Measurements from ENCODE around the gene LYST. TPM values are rescaled to one million over a fixed set of nuclear protein-coding genes. Genes with fewer than 3 reads are reported as not detected.

LYST gene
- total RNA-seq, 2 experiments from 2014 or later, result 4.0 to 8.2 TPM

DNA sequence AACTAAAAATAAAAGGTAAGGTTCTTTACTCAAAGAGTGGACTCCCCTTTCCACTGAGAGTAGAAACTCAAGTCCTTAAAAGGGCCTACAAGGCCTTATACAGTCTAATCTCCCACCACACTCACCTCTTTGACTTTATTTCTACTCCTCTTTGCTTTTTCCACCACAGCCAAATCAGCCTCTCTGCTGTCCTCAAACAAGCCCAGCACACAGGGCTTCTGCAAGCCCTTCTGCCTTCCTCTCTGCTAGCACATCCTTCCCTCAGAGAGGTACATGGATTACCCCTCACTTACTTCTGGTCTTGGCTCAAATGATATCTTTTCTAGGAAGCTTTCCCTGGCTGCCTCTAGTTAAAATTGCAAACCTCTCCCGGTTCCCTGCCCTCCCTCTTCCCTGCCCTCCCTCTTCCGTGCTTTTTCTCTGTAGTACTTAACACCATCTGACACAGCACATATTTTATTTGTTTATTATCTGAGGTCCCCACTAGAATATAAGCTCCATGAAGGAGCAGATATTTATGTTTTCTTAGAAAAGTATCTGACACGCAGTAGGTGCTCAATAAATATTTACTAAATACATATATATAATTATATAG is 1.7 kb downstream of the LYST start:
- H3K9me3 ChIP-seq (ENCODE audit: low read length), result no peaks in the 10 kb centered on the region
- no peaks in the 10 kb centered on the region for H3K9me2 ChIP-seq (ENCODE audit: insufficient read depth, low read length)
- no peak overlapping the region for H3K27ac ChIP-seq (ENCODE audit: low read depth, low read length, poor library complexity, severe bottlenecking)
- H3K79me2 ChIP-seq (ENCODE audit: insufficient read depth, low read depth, low read length), result no peaks in the 10 kb centered on the region
- no peaks in the 10 kb centered on the region for H4K20me1 ChIP-seq (ENCODE audit: insufficient read depth, low read length)
- no peak overlapping the region for H2AFZ ChIP-seq (ENCODE audit: low read length)
- POLR2A ChIA-PET, result interaction anchor here (0.5 to 1.6 kb wide), 5 partner anchors 7 to 1161 kb away, joined by 3 to 7 read pairs (median 4); no protein-coding TSS in a partner anchor
- no peak for TF ChIP-seq EZH2phosphoT487 (IDR thresholded peaks at IDR 0.05; ENCODE audit: borderline replicate concordance, low read depth, low read length)
- TF ChIP-seq, protein P1, sequence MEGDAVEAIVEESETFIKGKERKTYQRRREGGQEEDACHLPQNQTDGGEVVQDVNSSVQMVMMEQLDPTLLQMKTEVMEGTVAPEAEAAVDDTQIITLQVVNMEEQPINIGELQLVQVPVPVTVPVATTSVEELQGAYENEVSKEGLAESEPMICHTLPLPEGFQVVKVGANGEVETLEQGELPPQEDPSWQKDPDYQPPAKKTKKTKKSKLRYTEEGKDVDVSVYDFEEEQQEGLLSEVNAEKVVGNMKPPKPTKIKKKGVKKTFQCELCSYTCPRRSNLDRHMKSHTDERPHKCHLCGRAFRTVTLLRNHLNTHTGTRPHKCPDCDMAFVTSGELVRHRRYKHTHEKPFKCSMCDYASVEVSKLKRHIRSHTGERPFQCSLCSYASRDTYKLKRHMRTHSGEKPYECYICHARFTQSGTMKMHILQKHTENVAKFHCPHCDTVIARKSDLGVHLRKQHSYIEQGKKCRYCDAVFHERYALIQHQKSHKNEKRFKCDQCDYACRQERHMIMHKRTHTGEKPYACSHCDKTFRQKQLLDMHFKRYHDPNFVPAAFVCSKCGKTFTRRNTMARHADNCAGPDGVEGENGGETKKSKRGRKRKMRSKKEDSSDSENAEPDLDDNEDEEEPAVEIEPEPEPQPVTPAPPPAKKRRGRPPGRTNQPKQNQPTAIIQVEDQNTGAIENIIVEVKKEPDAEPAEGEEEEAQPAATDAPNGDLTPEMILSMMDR (conservative IDR thresholded peaks at IDR 0.05; ENCODE audit: low read length), result no peak
- intact Hi-C loops (cut with micrococcal nuclease; ENCODE audit: unreplicated experiment), result loop anchor here (5.0 to 10.0 kb wide), 2 partner anchors 82 to 420 kb away; partner anchors contain the start of gene ERO1B
- H3K4me1 ChIP-seq (ENCODE audit: insufficient read depth, low read length, poor library complexity, severe bottlenecking), result peaks cover 21% of the 10 kb centered on the region
- BruUV-seq (replicated peaks), result no TSS peak
- H3K4me3 ChIP-seq (ENCODE audit: low read depth, low read length, poor library complexity, severe bottlenecking), result no peak overlapping the region
- no peak for DNase-seq (ENCODE audit: low spot score)
- CTCF ChIA-PET (ENCODE audit: unreplicated experiment), result interaction anchor here (1.4 kb wide), 1 partner anchor 360 kb away, joined by 3 read pairs; the partner anchor contains the start of gene B3GALNT2
- H3K36me3 ChIP-seq (ENCODE audit: insufficient read depth, low read length), result no peaks in the 10 kb centered on the region
- peak overlapping the region; percentile 20 for H3K4me2 ChIP-seq (ENCODE audit: low read length)

DNA sequence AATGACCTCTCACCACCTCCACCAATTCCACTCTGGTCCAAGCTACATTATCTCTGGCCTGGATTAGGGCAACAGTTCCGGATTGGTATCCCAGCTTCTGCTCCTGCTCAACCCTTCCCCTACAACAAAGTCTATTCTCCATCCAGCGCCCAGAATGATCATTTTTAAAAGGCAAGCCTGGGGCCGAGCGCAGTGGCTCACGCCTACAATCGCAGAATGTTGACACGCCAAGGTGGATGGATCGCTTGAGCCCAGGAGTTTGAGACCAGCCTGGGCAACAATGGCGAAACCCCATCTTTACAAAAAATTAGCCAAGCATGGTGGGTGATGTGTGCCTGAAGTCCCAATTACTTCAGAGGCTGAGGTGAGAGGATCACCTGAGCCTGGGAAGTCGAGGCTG is 2.2 kb downstream of the LYST start:
- ChIA-PET CTCF (ENCODE audit: unreplicated experiment) (no interaction called here), POLR2A (interaction anchor here (0.5 kb wide), 1 partner anchor 280 kb away, joined by 4 read pairs; no protein-coding TSS in a partner anchor)
- Histone ChIP-seq H3K9me2 (ENCODE audit: insufficient read depth, low read length) (no peaks in the 10 kb centered on the region), H2AFZ (ENCODE audit: low read length) (no peak overlapping the region), H3K4me3 (ENCODE audit: low read depth, low read length, poor library complexity, severe bottlenecking) (no peak overlapping the region), H3K4me2 (ENCODE audit: low read length) (no peak overlapping the region), H3K36me3 (ENCODE audit: insufficient read depth, low read length) (no peaks in the 10 kb centered on the region), H3K9me3 (ENCODE audit: low read length) (no peaks in the 10 kb centered on the region), H3K4me1 (ENCODE audit: insufficient read depth, low read length, poor library complexity, severe bottlenecking) (peaks cover 21% of the 10 kb centered on the region), H4K20me1 (ENCODE audit: insufficient read depth, low read length) (no peaks in the 10 kb centered on the region), H3K79me2 (ENCODE audit: insufficient read depth, low read depth, low read length) (no peaks in the 10 kb centered on the region), H3K27ac (ENCODE audit: low read depth, low read length, poor library complexity, severe bottlenecking) (no peak overlapping the region)
- no TSS peak for BruUV-seq (replicated peaks)
- no peak for DNase-seq (ENCODE audit: low spot score)
- intact Hi-C loops (cut with micrococcal nuclease; ENCODE audit: unreplicated experiment), result loop anchor here (10.0 kb wide), 1 partner anchor 420 kb away; the partner anchor contains the start of gene ERO1B
- TF ChIP-seq, protein P1 (conservative IDR thresholded peaks at IDR 0.05; ENCODE audit: low read length), result no peak
- no peak for TF ChIP-seq EZH2phosphoT487 (IDR thresholded peaks at IDR 0.05; ENCODE audit: borderline replicate concordance, low read depth, low read length)

DNA sequence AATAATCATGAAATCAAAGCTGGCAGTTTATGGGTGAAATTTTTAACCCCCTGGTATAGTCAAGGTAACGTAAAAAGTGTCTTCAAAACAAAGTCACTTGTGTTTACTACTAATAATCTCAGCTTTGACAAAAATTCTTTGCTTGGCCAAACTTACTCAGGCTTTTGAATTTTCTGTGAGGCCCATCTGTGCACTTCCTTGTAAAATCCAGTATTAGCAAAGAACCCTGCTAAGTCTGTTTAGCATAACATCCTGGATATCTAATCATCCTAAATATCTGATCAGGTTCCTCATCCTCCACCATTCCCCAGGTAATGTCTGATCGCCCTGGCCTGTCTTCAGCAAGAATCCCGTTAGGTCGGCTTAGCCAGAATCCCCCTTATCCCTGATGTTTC is 3.0 kb downstream of the LYST start:
- H3K4me2 ChIP-seq (ENCODE audit: low read length), result no peak overlapping the region
- H3K79me2 ChIP-seq (ENCODE audit: insufficient read depth, low read depth, low read length), result no peaks in the 10 kb centered on the region
- BruUV-seq (replicated peaks), result no TSS peak
- no peaks in the 10 kb centered on the region for H4K20me1 ChIP-seq (ENCODE audit: insufficient read depth, low read length)
- H3K4me1 ChIP-seq (ENCODE audit: insufficient read depth, low read length, poor library complexity, severe bottlenecking), result peaks cover 19% of the 10 kb centered on the region
- CTCF ChIA-PET (ENCODE audit: unreplicated experiment), result no interaction called here
- no peaks in the 10 kb centered on the region for H3K9me2 ChIP-seq (ENCODE audit: insufficient read depth, low read length)
- TF ChIP-seq EZH2phosphoT487 (IDR thresholded peaks at IDR 0.05; ENCODE audit: borderline replicate concordance, low read depth, low read length), result no peak
- TF ChIP-seq, protein P1 (conservative IDR thresholded peaks at IDR 0.05; ENCODE audit: low read length), result no peak
- POLR2A ChIA-PET, result interaction anchor here (1.1 kb wide), 1 partner anchor 21 kb away, joined by 4 read pairs; no protein-coding TSS in a partner anchor
- no peaks in the 10 kb centered on the region for H3K9me3 ChIP-seq (ENCODE audit: low read length)
- no peak overlapping the region for H3K27ac ChIP-seq (ENCODE audit: low read depth, low read length, poor library complexity, severe bottlenecking)
- no peak overlapping the region for H2AFZ ChIP-seq (ENCODE audit: low read length)
- H3K4me3 ChIP-seq (ENCODE audit: low read depth, low read length, poor library complexity, severe bottlenecking), result no peak overlapping the region
- DNase-seq (ENCODE audit: low spot score), result no peak
- intact Hi-C loops (cut with micrococcal nuclease; ENCODE audit: unreplicated experiment), result loop anchor here (10.0 kb wide), 1 partner anchor 421 kb away; the partner anchor contains the start of gene ERO1B
- no peaks in the 10 kb centered on the region for H3K36me3 ChIP-seq (ENCODE audit: insufficient read depth, low read length)

All from OCI-LY7 (cell line).